GM18858 (cell line): ENCODE measurements around the gene OR2C1.

ENCODE experiments used
- ATAC-seq: cut with Tn5 transposase; IDR thresholded peaks from one replicate; pipeline ENCODE4 v1.9.1; 2021; ENCODE audit not compliant: unreplicated experiment

The OR2C1 gene

GRCh38 chr16:3389663-3390338 is 34.1 kb downstream of the OR2C1 start:
- no peak for ATAC-seq

- ATAC-seq: no peak
Observed at GRCh38 chr16:3400446-3400778, 44.7 kb downstream of the OR2C1 start.

- peak; percentile 94 for ATAC-seq
Observed at GRCh38 chr16:3400779-3401688, 45.3 kb downstream of the OR2C1 start, which contains the start of the genes ZNF174 and ZSCAN32. Gene ZNF174, plus strand, starts transcription at chr16:3401215. Its CDS starts 790 bp downstream, at chr16:3402005. Gene ZSCAN32, minus strand, starts transcription at chr16:3401004. Its CDS starts 3,447 bp downstream, at chr16:3397557.

GRCh38 chr16:3401719-3402397 is 46.2 kb downstream of the OR2C1 start:
- no peak for ATAC-seq
